DND-41 (cell line): Measurements from ENCODE around the gene WTIP.

Source experiments
- EZH2 ChIP-seq: IDR thresholded peaks from 3 replicates; pipeline ENCODE4 v1.6.1; 2012; ENCODE audit warnings: borderline replicate concordance, low read depth, mild to moderate bottlenecking, moderate library complexity, low read length, inconsistent platforms; ENCODE audit not compliant: severe bottlenecking
- TF ChIP-seq, protein P1 (sequence below): IDR thresholded peaks from 2 replicates; pipeline ENCODE4 v1.5.1; 2012; ENCODE audit warnings: borderline replicate concordance, low read length, moderate library complexity, mild to moderate bottlenecking; ENCODE audit not compliant: poor library complexity, severe bottlenecking; ENCODE audit errors: extremely low read depth

DNA sequence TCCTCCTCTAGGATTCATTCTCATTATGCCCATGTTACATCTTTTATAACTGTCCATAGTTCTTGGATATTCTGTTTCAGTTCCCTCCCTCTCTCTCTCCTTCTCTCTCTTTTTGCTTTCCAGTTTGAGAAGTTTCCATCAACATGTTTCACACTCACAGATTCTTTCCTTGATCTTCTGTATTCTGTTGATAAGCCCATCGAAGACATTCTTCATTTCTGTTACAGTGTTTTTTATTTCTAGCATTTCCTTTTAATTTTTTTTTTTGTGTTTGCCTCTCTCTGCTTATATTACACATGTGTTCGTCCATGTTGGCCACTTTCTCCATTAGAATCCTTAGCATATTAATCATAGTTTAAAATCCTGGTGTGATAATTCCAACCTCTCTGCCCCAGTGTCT is 68.3 kb downstream of the WTIP start:
- TF ChIP-seq, protein P1, sequence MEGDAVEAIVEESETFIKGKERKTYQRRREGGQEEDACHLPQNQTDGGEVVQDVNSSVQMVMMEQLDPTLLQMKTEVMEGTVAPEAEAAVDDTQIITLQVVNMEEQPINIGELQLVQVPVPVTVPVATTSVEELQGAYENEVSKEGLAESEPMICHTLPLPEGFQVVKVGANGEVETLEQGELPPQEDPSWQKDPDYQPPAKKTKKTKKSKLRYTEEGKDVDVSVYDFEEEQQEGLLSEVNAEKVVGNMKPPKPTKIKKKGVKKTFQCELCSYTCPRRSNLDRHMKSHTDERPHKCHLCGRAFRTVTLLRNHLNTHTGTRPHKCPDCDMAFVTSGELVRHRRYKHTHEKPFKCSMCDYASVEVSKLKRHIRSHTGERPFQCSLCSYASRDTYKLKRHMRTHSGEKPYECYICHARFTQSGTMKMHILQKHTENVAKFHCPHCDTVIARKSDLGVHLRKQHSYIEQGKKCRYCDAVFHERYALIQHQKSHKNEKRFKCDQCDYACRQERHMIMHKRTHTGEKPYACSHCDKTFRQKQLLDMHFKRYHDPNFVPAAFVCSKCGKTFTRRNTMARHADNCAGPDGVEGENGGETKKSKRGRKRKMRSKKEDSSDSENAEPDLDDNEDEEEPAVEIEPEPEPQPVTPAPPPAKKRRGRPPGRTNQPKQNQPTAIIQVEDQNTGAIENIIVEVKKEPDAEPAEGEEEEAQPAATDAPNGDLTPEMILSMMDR, result no peak
- TF ChIP-seq EZH2, result no peak
